Islet precursor cell (in vitro differentiated cells): ENCODE measurements around the gene TRIM46.

ENCODE experiments used
- DNase-seq: peaks from one replicate; pipeline ENCODE4 v3.0.0-alpha.2; 2018

Gene TRIM46

DNA sequence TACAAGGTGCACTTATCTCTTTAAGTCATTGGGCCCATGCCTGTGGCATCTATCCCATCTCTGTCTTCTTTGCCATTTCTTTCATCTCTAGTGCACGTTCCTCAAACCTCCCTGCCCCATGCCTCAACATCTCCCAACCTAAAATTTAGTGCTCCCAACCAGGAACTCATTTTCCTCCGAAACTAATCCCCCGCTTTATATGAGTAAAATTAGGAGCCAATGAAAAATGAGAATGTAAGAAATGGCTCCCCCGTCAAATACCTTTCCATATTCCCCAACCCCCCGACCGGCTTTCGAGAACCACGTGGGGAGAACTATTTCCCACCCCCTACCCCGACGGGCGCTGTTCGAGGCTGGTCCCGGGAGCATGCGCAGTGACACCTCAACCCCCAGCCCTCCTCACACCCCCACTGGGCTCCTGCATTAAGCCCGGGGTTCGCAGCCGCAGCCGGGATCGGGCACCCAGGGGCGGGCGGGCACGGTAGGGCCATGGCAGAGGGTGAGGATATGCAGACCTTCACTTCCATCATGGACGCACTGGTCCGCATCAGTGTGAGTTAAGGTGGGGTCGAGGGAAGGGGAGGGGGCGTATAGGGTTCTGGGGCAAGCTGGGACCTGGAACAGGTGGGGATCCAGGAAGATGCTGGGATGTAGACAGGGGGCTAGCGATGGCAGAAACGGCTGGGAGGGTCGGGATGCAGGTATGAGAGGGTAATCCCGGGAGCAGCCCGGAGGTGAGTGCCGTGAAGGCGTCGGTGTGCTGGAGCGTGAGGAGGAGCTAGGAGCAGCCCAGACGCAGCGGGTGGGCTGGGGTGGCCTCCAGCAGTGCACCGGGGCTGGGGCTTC is at the start of gene TRIM46:
Gene TRIM46, plus strand, starts transcription at position 372 of the 846 bp plus-strand sequence. Its CDS starts 118 bp downstream, at position 490.
- DNase-seq: peak; percentile 67

DNA sequence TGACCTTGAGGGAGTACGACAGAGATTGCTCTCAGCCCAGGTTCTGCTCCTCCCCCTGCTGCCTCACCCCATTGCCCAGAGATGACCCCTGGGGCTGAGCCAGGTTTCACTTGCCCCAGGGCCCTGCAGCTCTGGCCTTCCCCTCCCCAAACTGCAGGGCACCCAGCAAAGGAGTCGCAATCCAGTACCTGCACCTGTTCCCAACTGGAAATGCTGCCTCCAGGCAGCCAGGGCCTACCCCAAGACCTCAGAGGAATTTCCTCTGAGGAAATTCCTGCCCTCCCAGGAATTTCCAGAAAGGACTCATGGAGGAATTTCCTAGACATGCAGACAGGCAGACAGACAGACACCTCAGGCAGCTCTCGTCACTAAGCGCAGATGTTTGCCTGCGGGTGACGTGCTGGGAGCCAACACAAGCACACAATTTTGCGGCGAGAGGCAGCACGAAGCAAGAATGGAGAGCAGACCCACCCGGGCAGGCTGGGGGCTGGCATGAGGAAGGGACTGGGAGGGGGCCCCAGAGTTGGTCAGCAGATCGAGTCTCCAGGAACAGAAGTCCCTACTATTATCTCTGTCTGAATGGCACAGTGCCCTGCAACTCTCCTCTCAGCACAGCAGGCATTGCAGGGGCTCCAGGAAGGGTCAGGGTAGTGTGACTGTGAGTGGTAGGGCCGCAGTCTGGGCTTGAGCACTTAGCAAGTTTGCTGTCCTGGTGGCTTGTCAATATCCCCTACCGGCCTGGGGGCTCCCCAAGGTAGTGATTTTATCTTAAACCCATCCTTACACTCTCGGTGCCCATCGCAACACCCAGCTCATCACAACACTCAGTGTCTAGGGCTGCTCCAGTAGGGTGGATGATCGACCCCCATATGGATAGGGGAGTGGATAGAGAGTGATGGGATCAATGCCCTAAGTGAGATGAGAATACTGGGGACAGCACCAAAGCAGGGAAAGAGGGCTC is 48.9 kb upstream of the TRIM46 start:
- peak; percentile 95 for DNase-seq

DNA sequence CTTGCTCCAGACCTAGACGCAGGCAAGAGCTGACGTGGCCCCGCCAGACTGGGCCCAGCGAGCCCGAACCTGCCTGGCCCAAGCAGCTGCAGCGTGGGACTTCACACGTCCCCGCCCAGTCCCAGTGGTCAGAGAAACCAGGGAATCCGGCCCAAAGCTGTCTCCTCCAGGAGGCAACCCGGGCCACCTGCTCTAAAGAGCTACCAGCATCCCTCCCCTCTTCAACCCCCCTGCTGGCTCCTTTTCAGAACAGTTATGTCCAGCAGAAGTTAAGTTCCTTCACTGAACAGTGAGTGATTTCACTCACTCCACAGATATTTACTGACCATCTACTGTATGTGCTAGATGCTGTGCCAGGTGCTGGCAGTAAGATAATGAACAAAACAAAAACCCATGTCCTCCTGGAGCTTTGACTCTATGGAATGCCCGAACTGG is 48.1 kb upstream of the TRIM46 start:
- peak; percentile 66 for DNase-seq

DNA sequence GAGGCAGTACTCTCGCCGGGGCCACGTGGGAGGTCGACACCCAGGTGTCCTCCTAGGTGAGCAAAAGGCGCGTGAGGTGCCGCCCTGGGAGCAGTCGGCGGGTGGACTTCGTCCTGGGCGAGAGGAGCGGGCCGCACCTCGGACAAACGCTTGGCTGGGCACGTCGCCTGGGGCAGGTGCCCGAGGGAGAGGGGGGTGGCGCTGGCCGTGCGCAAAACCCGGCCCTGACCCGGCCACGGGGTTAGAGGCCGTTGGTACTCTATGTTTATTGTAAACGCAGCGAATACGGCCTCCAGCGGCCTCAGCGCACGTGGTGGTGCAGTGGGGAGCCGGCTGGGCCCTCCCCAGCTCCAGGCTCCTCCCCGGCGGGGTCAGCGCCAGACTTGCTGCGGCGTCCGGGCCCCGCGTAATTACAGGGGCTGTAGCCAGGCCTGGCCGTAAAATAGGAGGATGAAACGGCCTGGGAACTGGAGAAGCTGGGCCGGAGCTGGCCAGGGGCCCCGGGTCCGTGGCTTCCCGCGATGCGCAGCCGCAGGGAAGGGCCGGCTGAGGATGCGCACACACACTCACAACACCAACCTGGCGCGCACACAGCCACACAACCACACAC is 47.6 kb upstream of the TRIM46 start:
- peak; percentile 94 for DNase-seq

DNA sequence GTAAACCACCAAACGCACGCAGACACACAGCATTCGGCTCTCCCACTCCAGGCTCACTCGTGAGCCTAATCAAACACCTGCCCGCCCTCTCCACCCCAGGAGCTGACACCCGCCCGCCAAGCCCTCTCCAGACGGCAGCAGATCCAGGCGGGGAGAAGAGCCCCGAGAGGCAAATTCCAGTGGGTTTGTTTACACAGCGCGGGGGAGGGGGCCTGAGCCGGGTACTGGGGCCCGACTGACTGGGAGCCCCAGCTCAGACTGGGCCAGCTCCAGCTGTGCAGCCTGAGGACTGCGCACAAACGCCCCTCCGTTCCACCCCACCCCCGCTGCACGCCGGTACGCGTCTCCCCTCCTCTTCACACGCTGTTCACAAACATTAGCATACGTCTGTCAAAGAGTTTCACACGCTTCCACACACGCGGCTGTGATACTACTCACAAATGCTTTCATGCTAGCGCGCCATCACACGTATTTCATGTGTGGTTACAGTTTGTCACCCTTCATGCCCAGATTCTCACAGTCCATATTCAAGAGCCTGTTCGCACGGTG is 47.0 kb upstream of the TRIM46 start:
- DNase-seq: peak; percentile 95

DNA sequence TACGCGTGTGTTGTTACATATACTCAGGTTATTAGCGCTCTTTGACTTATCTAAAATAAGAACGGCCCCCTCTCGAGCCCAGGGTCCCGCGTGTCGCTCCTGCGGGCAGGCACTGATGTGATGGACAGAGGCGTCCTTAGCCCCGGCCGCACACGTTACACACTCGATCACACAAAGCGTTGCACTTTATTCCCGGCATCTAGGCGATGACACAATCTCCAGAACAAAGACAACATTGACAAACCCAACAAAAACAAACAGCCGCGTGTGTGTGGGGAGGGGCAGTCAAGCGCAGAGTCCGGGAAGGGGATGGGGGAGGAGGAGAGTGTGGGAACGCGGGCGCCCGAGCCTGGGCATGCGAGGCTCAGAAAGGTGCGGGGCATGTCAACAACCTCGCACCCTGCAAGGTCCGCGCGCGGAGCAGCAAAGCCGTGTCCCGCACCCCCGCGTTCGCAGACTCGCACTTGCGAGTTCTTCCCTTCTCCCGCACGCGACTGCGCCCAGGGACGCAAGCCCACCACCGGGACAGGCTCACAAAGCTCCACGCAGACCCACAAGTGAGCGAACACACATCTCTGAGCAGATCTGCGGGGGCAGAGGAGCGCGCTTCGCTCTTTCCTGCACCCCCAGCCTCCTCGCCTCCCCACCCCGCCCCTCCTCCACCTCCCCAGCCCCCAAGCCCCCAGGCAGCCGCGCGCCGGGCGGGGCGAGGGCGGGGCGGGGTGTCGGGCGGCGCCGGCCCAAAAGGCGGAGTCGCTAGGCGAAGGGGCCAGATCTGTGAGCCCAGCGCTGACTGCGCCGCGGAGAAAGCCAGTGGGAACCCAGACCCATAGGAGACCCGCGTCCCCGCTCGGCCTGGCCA is 46.3 kb upstream of the TRIM46 start, which contains the start of gene EFNA1:
Gene EFNA1, plus strand, starts transcription at position 772 of the 862 bp plus-strand sequence. CDS start 102 bp downstream, outside the sequence.
- peak; percentile 89 for DNase-seq

DNA sequence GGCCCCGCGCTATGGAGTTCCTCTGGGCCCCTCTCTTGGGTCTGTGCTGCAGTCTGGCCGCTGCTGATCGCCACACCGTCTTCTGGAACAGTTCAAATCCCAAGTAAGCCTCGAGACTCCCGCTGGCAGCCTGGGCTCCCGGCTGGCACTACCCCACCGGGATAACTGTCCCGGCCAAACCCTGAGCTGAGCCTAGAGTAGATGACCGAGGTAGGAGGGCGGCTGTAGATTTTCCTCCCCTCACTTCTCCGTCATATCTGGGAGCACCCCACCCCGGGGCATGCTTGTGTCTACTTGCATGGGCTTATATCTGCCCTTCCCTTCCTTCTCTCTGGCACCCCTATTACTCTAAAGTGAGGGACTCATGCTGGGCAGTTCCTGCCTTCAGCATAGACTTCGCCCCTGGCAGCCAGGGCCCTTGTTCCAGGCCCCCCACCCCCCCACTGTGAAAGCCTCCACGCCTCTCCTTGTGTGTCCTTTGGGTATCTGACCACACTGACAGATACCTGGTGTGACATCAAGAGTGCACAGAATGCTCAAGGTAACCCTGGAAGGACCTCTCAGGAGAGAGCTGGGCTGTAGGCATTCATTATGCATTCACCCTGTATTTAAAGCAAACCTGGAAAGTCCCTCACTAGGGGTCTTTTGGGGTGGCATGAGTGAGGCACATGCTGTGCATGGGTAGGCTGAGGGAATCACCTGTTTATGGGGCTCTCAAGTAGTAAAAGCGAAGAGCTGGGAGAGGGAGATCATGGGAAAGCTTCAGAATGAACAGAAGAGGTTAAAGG is 45.5 kb upstream of the TRIM46 start:
- no peak for DNase-seq

GRCh38 chr1:155128755-155129473 is 44.7 kb upstream of the TRIM46 start:
- peak; percentile 65 for DNase-seq

DNA sequence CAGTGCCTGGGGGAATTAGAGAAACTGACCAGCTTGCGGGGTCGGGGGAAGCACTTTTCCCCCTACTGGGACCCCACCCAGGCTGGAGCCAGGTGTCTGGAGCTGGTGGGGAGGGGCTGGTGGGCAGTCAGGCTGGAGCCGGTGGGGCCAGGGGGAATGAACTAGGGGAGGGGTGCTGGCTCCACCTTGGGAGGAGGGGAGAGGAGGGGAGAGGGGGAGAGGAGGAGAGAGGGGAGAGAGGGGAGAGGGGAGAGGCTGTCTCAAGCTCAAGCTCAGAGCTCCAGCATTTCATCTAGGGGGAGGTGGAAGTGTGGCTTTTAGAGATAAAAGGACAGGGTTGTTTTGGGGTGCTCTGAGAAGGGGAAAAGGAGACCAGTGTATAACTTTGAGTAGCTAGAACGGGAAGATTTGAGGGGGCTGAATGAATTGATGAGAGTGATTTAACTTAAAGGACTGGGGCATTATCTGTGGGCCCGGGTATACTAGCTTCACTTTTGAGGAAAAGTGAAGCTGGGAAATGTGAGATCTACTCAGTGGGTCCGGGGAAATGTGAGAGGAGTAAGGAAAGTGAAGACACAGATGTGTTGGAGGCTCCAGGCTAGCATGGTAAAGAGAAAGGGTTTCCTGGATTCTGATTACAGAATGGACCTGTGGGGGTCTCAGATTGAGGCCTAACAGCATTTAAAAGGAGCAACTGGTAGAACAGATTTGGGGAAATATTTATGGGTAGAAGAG is 43.2 kb upstream of the TRIM46 start:
- no peak for DNase-seq

DNA sequence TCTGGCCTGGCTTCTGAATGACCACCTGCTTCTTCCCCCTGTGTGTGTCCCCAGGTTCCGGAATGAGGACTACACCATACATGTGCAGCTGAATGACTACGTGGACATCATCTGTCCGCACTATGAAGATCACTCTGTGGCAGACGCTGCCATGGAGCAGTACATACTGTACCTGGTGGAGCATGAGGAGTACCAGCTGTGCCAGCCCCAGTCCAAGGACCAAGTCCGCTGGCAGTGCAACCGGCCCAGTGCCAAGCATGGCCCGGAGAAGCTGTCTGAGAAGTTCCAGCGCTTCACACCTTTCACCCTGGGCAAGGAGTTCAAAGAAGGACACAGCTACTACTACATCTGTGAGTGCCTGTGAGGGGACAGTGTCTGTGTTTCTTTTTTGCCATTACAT is 42.4 kb upstream of the TRIM46 start:
- no peak for DNase-seq

DNA sequence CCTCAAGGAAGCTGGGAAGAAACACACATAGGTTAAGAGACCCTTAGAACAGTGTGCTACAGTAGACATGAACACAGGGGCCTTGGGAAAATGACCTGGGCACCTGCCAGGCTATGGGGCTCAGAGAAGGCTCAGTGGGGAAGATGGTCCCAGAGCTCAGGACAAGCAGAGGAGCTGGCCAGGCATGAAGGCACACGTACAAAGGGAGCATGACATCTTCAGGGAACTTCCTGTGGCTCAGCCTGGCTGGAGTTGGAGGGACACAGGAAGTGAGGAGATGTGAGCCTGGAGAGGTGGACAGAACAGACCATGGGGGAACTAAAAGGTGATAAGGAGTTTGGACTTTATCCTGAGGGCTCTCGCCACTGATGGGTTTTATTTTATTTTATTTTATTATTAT is 41.8 kb upstream of the TRIM46 start:
- DNase-seq: no peak

DNA sequence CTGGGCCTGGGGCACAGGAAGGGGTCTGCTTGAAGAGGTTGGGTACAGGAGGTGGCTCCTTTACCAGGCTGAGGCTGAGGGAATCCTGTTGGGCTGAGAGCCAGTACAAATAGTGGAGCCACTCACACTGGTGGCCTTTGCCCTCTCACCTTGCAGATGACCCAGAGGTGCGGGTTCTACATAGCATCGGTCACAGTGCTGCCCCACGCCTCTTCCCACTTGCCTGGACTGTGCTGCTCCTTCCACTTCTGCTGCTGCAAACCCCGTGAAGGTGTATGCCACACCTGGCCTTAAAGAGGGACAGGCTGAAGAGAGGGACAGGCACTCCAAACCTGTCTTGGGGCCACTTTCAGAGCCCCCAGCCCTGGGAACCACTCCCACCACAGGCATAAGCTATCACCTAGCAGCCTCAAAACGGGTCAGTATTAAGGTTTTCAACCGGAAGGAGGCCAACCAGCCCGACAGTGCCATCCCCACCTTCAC is 39.8 kb upstream of the TRIM46 start:
- no peak for DNase-seq

- peak; percentile 55 for DNase-seq
Measured at GRCh38 chr1:155134322-155134721, 39.3 kb upstream of the TRIM46 start.

- peak; percentile 99 for DNase-seq
Measured at GRCh38 chr1:155134880-155135414, 38.7 kb upstream of the TRIM46 start.

DNA sequence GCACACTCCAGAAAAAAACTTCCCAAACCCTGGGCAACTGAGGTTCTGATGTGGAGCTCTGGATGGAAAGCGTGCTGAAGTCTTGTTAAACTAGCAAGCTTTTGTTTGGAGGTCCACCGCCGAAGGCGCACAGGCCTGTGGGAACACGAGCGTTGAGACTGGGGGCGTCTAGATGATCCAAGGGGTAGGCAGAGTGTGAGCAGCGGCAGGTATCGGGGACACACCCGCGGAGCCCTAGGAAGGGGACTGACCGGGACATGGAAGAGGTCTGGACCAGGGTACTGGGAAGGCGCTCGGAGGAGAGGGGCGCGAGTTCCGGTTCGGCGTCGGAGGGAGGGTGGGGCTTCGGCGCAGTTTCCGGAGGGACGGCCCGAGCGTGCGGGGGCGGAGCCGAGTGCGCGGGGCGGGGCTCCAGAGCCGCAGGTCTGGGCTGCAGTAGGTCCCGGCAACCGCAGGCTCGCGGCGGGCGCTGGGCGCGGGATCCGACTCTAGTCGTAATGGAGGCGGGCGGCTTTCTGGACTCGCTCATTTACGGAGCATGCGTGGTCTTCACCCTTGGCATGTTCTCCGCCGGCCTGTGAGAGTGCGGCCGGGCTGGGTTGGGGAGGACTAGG is 38.1 kb upstream of the TRIM46 start, which contains the start of gene SLC50A1:
Gene SLC50A1, plus strand, starts transcription at position 438 of the 614 bp plus-strand sequence. Its CDS starts 60 bp downstream, at position 498.
- DNase-seq: peak; percentile 99

GRCh38 chr1:155136748-155137147 is 36.9 kb upstream of the TRIM46 start:
- no peak for DNase-seq

DNA sequence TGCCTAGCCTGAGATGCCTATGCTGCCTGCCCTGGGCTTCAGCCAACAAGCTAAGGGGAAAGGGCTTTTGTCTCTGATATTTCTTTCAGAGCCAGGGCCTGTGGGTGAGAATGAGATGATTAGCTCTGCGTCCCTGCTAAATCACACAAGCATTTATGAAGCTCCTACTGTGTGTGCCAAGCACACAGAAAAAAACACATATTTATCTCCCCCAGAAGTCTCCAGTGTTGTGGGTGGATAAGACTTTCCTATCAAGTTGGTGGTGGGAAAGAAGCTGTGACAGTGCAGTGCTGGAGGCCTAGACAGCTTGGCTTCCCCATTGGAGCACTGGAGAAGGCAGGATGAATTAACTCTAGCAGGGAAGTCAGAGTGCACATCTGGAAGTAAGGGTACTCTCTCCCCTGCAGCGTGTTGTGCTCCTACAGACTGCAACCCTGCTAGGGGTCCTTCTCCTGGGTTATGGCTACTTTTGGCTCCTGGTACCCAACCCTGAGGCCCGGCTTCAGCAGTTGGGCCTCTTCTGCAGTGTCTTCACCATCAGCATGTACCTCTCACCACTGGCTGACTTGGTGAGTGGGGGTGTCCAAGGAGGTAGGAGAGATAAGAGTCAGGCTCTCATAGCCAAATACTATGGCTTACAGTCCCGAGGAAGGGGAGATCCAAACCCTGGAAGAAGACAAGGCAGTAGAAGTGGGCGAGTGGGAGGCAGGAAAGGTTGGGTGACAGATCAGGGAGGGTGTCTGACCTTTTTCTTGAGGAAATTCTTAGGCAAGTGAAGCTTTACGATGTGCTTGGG is 36.3 kb upstream of the TRIM46 start:
- no peak for DNase-seq
